CD4-positive, alpha-beta T cell treated with Interleukin-6 at 100 ng/mL for 8 hours (primary cell): ENCODE results near the gene TUBGCP2.
"Not testable (repeated sequence)": the region's sequence is repeated elsewhere in the genome, so short reads cannot be mapped to it uniquely, and the experiment has no call there.

Experiments
- DNase-seq: peaks from one replicate; pipeline ENCODE4 v3.0.0-alpha.2; 2020; ENCODE audit warnings: mixed read lengths, low spot score

The TUBGCP2 gene

DNA sequence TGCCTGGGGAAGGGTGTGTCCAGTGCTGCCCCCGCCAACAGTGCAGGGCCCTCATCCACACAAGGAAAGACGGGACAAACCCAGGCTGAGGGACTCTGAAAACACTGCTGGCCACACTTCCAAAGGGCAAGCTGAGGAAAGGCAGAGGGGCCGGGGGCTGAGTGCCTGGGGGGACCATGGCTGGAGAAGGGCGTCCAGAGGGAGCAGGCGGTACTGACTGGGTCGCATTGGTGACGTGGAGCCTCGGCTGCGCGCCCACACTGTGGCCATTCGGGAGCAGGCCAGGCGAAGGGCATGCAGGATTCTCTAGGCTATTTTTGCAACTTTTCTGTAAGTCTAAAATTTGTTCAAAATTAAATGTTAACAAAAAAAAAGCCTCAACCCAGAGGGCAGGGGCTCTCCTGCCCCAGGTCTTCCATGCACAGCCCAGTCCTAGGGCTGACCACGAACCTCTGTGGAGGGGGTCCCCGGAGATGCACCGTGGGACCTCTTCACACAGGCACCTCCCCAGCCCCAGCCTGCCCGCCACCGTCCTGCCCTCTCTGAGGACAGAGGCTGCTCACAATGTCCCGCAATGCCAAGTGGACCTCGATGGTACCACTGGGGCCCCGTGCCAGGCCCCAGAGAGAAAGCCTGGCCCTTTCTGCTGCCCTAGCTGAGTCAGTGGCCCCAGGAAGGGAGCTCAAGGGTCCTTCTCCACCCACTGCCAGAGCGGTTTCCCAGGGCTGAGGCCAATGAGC lies 42.4 kb downstream of the TUBGCP2 start:
- no peak for DNase-seq

GRCh38 chr10:133265052-133265451 lies 43.6 kb downstream of the TUBGCP2 start:
- not testable (repeated sequence) for DNase-seq

- peak; percentile 79 for DNase-seq
Measured at GRCh38 chr10:133264461-133264860, 44.2 kb downstream of the TUBGCP2 start.

DNA sequence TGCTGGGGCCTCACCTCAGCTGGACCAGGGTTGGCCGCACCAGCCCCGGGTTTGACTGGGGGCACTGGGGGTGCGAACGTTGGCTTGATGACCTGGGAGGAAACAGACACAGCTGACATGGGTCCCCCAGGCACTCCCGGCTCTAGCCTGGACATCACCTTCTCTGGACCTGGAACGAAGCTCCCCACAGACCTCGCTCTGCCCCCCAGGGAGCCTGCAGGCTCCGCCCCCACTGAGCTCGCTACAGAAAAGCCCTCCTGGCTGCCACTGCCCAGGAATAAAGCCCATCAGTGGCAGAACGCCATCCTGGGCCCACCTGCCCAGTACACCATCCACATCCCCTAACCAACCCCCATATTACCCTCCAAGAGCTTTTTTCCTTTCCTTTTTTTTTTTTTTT lies 45.0 kb downstream of the TUBGCP2 start:
- DNase-seq: no peak

DNA sequence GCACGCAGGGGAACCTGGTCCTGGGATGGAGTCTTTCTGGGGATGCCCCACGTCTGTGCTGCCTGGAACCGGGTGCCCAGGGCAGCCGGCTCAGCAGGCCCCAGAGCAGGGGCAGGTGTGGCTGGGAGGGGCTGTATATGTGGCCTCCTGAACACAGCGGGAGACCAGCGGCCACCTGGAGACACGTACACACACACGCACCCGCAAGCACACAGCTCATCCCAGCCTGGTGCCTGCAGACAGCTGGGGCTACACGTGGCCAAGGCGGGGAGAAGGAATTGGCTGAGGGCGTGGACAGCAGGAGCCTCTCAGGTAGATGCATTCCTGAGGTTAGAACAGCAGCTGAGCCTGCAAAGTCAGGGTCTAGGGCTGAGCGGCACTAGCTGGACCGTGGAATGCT lies 46.0 kb downstream of the TUBGCP2 start:
- no peak for DNase-seq

- peak; percentile 79 for DNase-seq
Measured at GRCh38 chr10:133261726-133262325, 46.8 kb downstream of the TUBGCP2 start.

DNA sequence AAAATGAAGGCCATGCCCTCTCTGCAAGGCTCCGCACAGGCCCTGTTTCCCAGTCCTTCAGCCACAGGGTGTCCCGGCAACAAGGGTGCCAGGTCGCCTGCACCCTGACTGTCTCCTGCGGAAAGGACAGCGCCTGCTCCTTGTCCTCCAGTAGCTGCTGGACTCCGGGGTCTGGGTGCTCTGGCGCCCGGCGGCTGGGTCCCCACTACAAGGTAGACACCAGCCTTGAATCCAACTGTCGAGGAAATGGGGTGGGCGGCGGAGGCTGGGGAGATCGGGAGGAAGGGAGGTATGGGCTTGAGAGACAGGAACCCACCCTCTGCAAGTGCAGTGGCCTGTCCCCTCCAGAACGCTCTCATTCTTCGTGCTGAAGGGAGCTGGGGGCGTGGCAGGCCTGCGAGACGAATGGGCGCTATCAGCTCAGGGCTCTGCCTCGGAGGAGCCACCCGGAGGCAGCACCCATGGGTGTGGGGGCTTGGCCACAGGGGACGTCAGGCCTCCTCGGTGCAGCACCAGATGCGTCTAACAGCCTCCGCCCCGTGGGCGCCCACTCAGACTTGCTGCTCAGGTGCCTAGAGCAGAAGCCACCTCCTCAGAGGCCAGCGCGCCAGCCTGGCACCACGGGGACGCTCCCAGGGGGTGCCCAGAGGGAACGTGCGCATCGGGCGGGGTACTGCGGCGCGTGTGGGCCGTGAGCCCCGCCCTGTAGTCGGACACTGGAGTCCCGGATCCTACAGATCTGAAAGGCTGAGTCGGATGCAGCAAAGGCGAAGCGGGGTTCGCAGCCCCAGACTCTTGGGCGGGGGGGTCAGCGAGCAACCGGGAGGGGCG lies 47.6 kb downstream of the TUBGCP2 start:
- peak; percentile 45 for DNase-seq

DNA sequence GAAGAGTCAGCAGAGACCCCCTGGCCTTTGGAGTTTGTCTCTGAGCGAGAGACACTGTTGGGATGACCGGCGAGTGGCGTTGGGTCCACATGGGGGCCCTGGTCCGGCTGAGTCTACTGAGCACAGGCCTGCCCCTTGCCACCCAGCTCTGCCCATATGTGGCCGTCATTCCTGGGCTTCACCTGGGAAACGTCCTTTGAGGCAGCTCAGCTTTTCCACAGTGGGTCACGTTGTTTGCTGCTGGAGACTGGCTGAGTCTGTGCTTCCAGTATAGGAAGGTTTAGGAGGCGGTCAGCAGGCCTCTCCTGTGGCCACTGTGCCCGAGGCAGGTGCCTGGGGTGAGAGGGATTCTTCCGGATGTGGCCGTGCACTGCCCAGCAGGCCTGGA lies 49.1 kb downstream of the TUBGCP2 start:
- no peak for DNase-seq

DNA sequence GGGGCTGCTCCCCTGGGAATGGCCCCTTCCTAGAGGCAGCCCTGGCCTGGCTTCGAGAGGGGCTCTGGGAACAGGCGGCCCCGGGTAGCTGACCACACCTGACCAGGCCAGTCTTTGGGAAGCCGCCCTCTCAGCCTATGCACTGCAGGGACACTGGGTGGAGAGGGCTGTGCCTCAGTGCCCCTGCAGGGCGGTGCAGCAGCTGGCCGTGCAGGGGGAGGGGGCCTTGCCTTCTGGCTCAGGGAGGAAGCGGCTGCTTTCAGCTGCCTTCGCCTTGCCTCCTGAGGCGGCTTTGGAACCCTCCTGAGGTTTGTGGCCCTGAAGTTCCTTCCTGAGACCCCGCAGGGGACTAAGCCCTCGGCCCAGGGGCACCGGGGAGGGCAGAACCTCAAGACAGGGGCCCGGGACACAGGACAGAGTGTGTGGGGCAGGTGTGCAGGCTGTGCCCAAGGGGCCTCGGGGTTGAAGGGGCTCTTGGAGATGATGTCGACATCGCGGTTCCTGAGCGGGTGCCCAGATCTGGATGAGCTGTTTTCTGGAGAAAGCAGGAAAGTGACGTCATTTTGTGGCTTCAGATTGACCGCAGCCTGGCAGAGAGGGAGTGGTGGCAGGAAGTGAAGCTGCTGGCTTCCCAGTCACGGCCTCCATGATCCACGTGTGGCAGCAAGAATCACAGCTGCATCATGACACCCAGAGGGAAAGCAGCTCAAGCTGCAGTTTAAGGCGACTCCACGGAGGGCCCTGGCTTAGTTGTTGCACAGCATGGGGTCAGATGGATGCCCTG lies 49.7 kb downstream of the TUBGCP2 start:
- DNase-seq: peak; percentile 89

DNA sequence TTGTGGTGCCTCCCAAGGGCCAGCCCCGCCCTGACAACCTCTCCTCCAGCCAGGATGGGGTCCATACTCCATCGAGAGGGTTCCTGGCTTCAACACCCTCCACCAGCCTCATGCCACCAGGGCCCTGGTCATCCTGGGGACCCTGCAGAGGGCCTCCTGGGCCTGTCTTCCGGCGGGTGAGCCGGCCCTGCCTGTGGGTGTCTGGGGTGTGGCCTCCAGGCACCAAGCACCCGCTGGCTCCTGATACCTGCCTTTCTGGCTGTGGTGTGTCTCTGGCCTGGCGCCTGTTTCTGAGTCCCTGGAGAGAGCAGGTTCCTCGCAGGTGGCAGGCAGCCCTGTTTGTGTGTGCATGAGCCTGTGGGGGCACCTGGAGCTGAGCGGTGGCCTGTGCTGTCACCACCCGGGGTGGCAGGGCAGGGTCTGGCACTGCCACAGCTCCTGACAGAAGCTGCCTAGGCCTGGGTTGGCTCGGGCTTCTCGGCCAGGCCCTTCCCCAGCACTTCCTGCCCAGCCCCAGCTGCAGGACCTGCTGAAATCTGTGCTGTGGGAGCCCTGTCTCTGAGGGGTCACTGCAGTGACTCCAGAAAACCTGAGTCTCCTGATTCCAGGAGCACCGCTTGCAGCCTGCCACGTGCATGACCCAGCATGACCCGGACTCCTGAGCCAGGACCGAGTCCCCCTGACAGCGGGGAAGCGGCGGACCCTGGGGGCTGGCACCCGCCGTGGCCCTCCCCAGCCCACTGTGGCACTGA lies 50.4 kb downstream of the TUBGCP2 start:
- DNase-seq: peak; percentile 45

GRCh38 chr10:133257489-133258065 lies 51.1 kb downstream of the TUBGCP2 start:
- DNase-seq: no peak

DNA sequence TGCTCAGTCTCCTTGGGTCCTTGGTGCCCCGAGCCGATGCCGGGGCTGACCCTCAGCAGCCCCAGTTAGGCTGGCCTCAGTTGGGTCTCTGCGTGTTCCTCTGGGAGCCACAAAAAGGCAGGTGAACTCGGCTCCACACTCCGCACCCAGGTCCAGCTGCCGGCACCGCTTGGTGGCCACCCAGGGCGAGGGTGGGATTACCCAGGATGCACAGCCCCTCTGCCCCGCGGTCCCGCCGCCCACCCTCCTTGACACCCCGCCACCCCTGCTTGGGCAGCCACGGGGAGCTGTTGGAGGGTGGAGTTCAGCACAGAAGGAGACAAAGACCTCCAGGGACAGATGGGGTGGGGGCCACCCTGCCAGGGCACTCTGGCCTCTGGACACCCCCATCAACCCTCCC lies 53.3 kb downstream of the TUBGCP2 start:
- DNase-seq: no peak

DNA sequence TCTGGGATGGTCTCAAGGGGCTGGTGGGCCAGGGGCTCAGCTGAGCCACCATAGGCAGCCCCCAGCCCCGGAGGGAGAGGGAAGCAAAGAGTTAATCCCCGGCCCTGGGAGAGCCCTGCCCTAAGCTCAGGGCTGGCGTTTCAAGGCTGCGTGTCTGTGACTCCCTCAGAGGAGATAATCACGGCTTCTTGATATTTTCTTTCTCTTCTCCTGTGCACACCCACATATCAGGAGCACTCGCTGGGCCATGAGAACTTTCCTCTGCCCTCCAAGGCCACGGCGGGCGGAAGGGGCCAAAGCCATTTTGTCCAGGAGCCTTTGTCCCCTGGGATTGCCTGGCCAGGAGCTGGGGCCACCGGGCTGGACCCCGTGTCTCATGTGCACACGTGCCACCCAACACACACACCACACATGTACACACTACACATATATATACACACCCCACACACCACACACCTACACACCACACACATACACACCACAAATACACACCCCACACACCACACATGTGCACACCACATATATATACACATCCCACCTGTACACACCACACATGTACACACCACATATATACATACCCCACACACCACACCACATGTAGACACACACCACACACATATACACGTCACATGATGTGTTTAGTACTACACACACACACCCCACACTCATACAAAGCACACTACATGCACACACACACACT lies 54.1 kb downstream of the TUBGCP2 start:
- no peak for DNase-seq

DNA sequence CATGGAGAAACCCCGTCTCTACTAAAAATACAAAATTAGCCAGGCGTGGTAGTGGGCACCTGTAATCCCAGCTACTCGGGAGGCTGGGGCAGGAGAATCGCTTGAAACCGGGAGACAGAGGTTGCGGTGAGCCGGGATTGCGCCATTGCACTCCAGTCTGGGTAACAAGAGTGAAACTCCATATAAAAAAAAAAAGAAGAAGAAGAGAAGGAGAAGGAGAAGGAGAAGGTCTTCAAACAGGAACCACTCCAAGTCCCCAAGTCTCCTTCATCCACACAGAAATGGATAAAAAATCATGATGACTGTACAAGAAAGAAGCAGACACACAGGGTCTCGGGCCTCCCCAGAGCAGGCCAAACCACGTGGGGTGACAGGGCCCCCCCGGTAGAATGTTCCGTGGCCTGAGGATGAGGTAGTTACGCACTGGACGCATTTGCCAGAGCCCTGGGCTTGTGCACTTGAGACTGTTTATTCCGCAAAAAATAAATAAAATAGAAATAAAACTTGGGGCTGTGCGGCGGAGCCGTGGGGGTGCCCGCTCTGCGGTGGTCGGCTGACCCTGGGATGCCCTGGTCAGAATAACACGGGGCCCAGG lies 55.2 kb downstream of the TUBGCP2 start:
- no peak for DNase-seq

- DNase-seq: no peak
Measured at GRCh38 chr10:133252223-133252552, 56.5 kb downstream of the TUBGCP2 start.

DNA sequence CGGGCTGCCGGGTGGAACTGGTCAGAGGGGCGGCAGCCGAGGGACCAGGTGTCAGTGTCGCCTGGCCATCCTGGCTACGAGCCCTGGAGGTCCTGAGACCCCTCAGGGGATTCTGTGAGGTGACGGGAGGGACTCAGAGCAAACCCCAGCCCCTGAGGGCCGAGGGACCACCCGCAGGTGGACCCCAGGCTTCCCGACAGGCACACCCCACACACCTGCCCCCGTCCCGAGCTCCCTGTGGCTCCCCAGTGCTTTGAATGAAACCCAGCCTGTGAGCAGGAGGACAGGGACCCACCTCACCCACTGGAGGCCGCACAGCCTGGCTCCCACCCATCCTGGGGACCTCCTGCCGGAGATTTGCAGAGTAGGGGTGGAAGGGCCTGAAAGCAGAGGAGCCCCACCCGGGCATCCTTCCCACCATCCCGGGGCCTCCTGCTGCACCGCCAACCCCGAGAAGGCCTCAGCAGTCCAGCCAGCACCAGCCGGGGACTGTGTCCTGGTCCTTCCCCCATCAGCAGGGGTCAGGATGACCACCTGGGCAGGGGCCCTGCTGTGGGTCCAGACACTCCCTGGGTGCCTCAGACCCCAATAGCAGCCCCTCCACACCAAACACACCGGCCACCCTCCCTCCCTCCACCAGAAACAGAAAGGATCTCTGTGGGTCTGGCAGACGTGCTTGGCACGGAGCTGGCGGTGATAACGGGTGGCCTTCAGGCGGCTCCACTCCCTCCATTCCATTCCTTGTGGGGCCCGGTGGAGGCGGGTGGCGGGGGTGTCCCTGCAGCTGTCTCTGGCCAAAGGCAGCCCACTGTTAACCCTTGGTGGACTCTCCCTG lies 57.1 kb downstream of the TUBGCP2 start:
- DNase-seq: no peak

DNA sequence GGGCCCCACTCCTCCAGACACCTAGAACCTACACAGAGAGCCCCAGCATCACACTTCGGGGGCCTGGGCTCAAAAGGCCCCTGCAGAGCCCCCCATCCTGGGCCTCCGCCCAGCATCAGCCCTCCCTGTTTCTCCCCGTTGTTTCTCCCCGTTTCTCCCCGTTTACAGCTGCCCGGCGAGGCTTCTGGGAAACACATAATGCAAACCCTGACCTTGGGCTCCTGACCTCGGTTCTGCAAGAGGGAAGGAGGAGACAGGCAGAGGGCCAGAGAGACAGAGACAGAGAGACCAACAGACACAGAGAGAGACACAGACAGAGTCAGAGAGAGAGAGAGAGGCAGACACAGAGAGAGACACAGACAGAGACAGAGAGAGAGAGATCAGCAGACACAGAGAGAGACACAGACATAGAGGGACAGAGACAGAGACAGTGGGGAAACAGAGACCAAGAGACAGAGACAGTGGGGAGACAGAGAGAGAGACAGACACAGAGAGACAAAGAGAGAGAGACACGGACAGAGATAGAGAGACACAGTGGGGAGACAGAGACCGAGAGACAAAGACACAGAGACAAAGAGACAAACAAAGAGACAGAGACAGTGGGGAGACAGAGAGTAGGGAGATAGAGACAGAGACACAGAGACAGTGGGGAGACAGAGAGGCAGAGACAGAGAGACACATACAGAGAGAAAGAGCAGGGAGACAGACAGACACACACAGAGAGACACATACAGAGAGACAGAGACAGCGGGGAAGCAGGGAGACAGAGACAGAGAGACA lies 58.5 kb downstream of the TUBGCP2 start:
- DNase-seq: no peak

DNA sequence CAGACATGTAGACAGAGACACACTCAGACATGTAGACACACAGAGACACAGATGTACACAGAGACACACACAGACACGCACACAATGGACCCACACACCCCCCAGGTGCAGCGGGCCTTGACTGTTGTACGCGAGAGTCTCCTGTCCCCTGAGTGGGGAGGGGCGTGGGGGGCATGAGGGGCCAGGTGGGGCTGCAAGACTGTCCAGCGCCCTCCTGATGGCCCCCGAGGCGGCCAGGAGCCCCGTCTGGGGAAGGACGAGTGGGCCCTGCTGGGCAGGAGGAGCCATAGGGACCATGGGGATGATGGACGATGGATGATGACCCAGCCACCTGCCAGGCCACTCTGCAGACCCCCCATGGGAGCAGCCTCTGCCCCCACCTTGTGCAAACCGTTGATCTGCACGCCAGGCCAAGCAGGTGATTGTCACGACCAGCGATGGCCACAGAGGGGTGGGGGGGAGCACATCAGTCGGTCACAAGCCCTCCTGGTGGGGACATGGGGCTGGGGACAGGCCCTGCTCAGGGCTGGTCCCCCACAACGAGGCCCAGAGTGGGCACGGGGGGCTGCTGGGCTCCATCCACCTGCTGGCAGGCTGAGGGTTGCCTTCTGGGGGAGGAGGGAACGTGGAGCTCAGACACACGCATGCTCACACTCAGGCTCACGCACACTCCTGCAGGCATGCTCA lies 59.4 kb downstream of the TUBGCP2 start:
- no peak for DNase-seq
